HepG2 (cell line): ENCODE data around the gene DDRGK1. TPM values are rescaled to one million over a fixed set of nuclear protein-coding genes. Genes with fewer than 3 reads are reported as not detected.
A peak's percentile ranks its signal among the peaks of the same experiment; 100 is the strongest.

ENCODE experiments used
- AGO2 ChIP-seq: fragments of 200-400 bp; formaldehyde crosslinking; optimal IDR thresholded peaks from 2 replicates; pipeline ENCODE3; 2017; ENCODE audit warnings: mild to moderate bottlenecking, low read depth, low read length, moderate library complexity
- HDAC1 ChIP-seq: sonication (generic); formaldehyde crosslinking; IDR thresholded peaks from 2 replicates; pipeline ENCODE4 v1.5.1; 2020; ENCODE audit warnings: mild to moderate bottlenecking, missing genetic modification reagents
- NR2F1 ChIP-seq, 2 experiments: fragments of 450-650 bp in 1 of 2; formaldehyde crosslinking in 1 of 2; IDR thresholded peaks; 2 replicates each; pipeline versions ENCODE4 v1.5.0 to v1.6.1; 2016 to 2020; ENCODE audit warnings: mild to moderate bottlenecking in 1 of 2, missing compliant biosample characterization in 1 of 2, missing genetic modification reagents in 1 of 2, moderate library complexity in 1 of 2
- PHB2 ChIP-seq: fragments of 450-650 bp; IDR thresholded peaks from 2 replicates; pipeline ENCODE4 v1.6.1; 2018; ENCODE audit not compliant: partially characterized antibody
- PTBP1 ChIP-seq: fragments of 200-400 bp; formaldehyde crosslinking; IDR thresholded peaks from 2 replicates; pipeline ENCODE4 v1.6.1; 2018; ENCODE audit warnings: low read length, low read depth; ENCODE audit not compliant: poor library complexity, severe bottlenecking
- ZNF20 ChIP-seq: sonication (generic); formaldehyde crosslinking; IDR thresholded peaks from 2 replicates; pipeline ENCODE4 v1.4.0; 2020; ENCODE audit warnings: mild to moderate bottlenecking, moderate library complexity, missing genetic modification reagents
- ZNF552 ChIP-seq: sonication (generic); formaldehyde crosslinking; IDR thresholded peaks from 2 replicates; pipeline ENCODE4 v1.9.0; 2022; ENCODE audit warnings: missing genetic modification reagents, mild to moderate bottlenecking, borderline replicate concordance
- ZSCAN9 ChIP-seq: IDR thresholded peaks from 2 replicates; pipeline ENCODE4 v1.6.1; 2016; ENCODE audit warnings: borderline replicate concordance
- polyA plus RNA-seq, 8 experiments: library from polyadenylated mRNA; depleted of rRNA in 3 of 8; stranded (reverse) in 7 of 8; unstranded in 1 of 8; fragments of >200 nt; fragmentation: Illumina TruSeq in 4 of 8; extraction: Trizol in 4 of 8; gene quantifications; 2 replicates each; pipeline versions ENCODE4 v1.2.1 to v1.2.3, GENCODE V29; 2011 to 2016; ENCODE audit warnings: low read depth in 4 of 8, missing spikeins in 1 of 8, mixed read lengths in 1 of 8; ENCODE audit not compliant: insufficient read depth in 1 of 8
- total RNA-seq, 5 experiments: library from RNA; depleted of rRNA; stranded (reverse); fragments of >200 nt; fragmentation: Illumina TruSeq; extraction: Trizol; gene quantifications; 2 replicates each; pipeline ENCODE4 v1.2.3, GENCODE V29; 2016; ENCODE audit warnings: low read depth in 1 of 5
- TF ChIP-seq, protein P1 (sequence below): sonication (generic); formaldehyde crosslinking; IDR thresholded peaks from 2 replicates; pipeline ENCODE4 v1.4.0; 2020; ENCODE audit warnings: missing genetic modification reagents, mild to moderate bottlenecking, borderline replicate concordance
- TF ChIP-seq, protein P2 (sequence below): sonication (generic); formaldehyde crosslinking; IDR thresholded peaks from 2 replicates; pipeline ENCODE4 v1.5.0; 2020; ENCODE audit warnings: mild to moderate bottlenecking, missing genetic modification reagents, borderline replicate concordance
- TF ChIP-seq, protein P3 (sequence below): sonication (generic); formaldehyde crosslinking; IDR thresholded peaks from 2 replicates; pipeline ENCODE4 v1.4.0; 2020; ENCODE audit warnings: mild to moderate bottlenecking, missing genetic modification reagents
- TF ChIP-seq, protein P4 (sequence below): sonication (generic); formaldehyde crosslinking; conservative IDR thresholded peaks from 2 replicates; pipeline ENCODE4 v1.8.0; 2022; ENCODE audit warnings: missing genetic modification reagents
- TF ChIP-seq, protein P5 (sequence below): sonication (generic); formaldehyde crosslinking; IDR thresholded peaks from 2 replicates; pipeline ENCODE4 v1.8.1; 2023; ENCODE audit warnings: missing genetic modification reagents, mild to moderate bottlenecking, borderline replicate concordance

Gene DDRGK1
- total and polyA plus RNA-seq, 2 of the 13 experiments (the other 11 are each of a cell fraction or from before 2014, with no cell fraction given): 96.7 to 149 TPM

DNA sequence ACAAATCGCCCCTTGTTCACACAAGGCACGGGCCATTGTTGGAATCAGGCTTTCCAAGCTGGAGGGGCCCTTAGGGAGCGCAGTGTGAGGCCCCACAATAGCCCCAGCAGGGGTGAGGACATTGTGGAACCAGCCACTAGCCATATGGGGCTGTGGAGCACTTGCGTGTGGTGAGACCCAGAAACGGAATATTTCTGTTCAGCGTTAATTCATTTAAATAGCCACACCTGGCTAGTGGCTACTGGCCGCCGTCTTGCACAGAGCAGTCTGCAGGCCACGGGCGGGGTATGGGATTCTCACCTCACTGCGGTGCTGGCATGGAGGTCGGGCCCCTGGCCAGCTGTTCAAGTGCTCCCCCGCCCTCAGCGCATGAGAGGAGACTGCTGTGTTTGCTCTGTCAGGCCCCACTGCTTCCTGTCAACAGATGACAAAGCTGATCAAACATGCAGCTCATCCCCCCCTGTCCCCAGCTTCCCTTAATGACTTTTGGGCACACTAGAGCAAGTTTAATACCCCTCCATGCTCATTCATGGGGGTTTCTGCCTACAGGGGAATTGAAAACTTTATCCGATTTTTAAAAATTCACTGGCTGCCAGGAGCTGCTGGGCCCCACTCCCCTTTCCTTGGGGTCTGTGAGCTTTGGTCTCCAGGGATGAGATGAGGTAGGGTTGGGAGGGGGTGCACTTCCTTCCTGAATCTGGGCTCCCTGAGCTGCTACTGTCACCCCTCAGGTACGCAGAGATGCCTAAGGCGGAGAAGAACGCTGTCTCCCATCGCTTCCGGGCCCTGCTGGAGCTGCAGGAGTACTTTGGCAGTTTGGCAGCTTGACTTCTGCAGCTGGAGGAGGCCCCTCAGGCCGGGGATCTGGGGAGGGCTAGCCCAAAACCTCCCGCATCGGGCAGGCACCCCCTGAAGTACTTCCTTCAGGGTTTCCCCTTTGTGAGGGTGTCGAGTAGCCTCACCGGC lies 18.4 kb upstream of the DDRGK1 start (continued):
- TF ChIP-seq, protein P1, sequence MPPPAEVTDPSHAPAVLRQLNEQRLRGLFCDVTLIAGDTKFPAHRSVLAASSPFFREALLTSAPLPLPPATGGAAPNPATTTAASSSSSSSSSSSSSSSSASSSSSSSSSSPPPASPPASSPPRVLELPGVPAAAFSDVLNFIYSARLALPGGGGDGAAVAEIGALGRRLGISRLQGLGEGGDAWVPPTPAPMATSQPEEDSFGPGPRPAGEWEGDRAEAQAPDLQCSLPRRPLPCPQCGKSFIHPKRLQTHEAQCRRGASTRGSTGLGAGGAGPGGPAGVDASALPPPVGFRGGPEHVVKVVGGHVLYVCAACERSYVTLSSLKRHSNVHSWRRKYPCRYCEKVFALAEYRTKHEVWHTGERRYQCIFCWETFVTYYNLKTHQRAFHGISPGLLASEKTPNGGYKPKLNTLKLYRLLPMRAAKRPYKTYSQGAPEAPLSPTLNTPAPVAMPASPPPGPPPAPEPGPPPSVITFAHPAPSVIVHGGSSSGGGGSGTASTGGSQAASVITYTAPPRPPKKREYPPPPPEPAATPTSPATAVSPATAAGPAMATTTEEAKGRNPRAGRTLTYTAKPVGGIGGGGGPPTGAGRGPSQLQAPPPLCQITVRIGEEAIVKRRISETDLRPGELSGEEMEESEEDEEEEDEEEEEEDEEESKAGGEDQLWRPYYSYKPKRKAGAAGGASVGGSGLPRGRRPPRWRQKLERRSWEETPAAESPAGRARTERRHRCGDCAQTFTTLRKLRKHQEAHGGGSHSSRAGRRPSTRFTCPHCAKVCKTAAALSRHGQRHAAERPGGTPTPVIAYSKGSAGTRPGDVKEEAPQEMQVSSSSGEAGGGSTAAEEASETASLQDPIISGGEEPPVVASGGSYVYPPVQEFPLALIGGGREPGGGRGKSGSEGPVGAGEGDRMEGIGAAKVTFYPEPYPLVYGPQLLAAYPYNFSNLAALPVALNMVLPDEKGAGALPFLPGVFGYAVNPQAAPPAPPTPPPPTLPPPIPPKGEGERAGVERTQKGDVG (CRISPR knock-in tag): no peak
- TF ChIP-seq PHB2 (no peak), ZNF20 (no peak), NR2F1 (CRISPR knock-in tag; IDR thresholded peaks at IDR 0.05) (peak; percentile 98), AGO2 (no peak), HDAC1 (CRISPR knock-in tag) (peak; percentile 98), ZSCAN9 (CRISPR knock-in tag) (peak; percentile 96), ZNF552 (CRISPR knock-in tag) (peak; percentile 88; the same call in 1 of the 2 replicates), PTBP1 (no peak)
- TF ChIP-seq, protein P2, sequence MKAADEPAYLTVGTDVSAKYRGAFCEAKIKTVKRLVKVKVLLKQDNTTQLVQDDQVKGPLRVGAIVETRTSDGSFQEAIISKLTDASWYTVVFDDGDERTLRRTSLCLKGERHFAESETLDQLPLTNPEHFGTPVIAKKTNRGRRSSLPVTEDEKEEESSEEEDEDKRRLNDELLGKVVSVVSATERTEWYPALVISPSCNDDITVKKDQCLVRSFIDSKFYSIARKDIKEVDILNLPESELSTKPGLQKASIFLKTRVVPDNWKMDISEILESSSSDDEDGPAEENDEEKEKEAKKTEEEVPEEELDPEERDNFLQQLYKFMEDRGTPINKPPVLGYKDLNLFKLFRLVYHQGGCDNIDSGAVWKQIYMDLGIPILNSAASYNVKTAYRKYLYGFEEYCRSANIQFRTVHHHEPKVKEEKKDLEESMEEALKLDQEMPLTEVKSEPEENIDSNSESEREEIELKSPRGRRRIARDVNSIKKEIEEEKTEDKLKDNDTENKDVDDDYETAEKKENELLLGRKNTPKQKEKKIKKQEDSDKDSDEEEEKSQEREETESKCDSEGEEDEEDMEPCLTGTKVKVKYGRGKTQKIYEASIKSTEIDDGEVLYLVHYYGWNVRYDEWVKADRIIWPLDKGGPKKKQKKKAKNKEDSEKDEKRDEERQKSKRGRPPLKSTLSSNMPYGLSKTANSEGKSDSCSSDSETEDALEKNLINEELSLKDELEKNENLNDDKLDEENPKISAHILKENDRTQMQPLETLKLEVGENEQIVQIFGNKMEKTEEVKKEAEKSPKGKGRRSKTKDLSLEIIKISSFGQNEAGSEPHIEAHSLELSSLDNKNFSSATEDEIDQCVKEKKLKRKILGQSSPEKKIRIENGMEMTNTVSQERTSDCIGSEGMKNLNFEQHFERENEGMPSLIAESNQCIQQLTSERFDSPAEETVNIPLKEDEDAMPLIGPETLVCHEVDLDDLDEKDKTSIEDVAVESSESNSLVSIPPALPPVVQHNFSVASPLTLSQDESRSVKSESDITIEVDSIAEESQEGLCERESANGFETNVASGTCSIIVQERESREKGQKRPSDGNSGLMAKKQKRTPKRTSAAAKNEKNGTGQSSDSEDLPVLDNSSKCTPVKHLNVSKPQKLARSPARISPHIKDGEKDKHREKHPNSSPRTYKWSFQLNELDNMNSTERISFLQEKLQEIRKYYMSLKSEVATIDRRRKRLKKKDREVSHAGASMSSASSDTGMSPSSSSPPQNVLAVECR (CRISPR knock-in tag): peak; percentile 99
- TF ChIP-seq, protein P3, sequence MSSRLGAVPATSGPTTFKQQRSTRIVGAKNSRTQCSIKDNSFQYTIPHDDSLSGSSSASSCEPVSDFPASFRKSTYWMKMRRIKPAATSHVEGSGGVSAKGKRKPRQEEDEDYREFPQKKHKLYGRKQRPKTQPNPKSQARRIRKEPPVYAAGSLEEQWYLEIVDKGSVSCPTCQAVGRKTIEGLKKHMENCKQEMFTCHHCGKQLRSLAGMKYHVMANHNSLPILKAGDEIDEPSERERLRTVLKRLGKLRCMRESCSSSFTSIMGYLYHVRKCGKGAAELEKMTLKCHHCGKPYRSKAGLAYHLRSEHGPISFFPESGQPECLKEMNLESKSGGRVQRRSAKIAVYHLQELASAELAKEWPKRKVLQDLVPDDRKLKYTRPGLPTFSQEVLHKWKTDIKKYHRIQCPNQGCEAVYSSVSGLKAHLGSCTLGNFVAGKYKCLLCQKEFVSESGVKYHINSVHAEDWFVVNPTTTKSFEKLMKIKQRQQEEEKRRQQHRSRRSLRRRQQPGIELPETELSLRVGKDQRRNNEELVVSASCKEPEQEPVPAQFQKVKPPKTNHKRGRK (CRISPR knock-in tag): no peak
- TF ChIP-seq, protein P4, sequence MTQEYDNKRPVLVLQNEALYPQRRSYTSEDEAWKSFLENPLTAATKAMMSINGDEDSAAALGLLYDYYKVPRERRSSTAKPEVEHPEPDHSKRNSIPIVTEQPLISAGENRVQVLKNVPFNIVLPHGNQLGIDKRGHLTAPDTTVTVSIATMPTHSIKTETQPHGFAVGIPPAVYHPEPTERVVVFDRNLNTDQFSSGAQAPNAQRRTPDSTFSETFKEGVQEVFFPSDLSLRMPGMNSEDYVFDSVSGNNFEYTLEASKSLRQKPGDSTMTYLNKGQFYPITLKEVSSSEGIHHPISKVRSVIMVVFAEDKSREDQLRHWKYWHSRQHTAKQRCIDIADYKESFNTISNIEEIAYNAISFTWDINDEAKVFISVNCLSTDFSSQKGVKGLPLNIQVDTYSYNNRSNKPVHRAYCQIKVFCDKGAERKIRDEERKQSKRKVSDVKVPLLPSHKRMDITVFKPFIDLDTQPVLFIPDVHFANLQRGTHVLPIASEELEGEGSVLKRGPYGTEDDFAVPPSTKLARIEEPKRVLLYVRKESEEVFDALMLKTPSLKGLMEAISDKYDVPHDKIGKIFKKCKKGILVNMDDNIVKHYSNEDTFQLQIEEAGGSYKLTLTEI: no peak
- TF ChIP-seq, protein P5, sequence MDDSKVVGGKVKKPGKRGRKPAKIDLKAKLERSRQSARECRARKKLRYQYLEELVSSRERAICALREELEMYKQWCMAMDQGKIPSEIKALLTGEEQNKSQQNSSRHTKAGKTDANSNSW (CRISPR knock-in tag): 0 out of 2 replicates have a peak, but pooled peaks have one; percentile 39
